HG03039 (cell line): ENCODE measurements around the gene AKAP10.
"Not testable (repeated sequence)": the region's sequence is repeated elsewhere in the genome, so short reads cannot be mapped to it uniquely, and the experiment has no call there.

Source experiments
- ATAC-seq: cut with Tn5 transposase; IDR thresholded peaks from one replicate; pipeline ENCODE4 v1.9.1; 2021; ENCODE audit warnings: mild to moderate bottlenecking, moderate library complexity; ENCODE audit not compliant: unreplicated experiment

The AKAP10 gene

DNA sequence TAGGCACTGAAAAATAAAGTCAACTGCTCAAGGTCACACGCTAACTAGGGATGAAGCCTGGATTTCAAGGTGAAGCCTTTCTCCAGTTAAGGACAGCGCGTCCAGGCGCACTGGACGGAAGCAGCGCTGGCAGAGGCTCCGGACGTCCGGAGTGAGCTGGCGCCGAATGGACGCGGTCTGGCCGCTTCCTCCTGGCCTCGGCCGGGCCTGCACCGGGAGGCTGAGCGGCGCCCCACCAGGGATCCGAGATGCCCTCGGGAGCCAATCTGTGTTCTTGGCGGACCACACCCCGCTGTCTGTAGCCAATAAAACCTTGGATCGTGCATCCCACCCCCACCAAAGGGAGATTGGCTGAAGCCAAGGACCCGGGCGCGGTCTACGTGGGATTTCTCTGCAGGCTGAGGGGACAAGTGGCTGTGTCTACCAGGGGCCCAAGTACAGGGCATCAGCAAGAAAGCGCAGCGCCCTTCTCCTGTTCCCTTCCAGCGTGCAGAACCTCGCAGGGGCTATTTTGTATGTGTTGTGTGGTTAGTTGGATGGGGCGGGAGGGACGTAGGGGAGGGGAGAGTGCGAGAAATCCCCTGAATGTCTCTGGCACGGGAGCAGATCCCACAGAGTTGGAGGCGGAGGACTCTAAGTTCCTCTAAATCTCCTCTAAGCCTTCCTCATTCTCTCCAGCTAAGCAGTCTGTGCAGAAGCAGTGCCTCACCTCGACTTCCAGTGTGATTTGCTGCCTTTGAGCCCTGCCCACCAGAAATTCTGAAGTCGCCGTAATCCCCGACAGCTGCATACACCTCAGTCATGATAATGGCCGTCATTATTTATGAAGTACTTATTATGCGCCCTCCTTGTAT lies 2.5 kb upstream of the AKAP10 start:
- no peak for ATAC-seq

DNA sequence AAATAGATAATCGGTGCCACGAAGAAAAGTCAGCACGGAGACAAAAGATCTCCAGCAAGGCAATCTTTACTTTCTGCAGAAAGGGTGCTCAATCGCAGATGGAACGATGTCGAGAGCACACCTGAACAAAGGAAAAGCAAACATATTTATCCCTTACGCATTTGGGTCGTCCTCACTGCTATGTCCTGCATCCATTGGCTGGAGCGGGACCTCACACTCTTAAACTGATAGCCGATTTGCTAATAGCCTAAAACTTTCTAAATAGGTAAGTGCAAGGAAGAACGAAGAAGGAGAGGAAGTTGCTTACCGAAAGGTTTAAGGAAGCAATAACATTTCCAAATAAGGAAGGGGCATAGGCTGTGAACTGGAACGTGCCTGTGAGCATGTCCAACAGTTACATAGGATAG lies 1.2 kb upstream of the AKAP10 start:
- ATAC-seq = no peak

DNA sequence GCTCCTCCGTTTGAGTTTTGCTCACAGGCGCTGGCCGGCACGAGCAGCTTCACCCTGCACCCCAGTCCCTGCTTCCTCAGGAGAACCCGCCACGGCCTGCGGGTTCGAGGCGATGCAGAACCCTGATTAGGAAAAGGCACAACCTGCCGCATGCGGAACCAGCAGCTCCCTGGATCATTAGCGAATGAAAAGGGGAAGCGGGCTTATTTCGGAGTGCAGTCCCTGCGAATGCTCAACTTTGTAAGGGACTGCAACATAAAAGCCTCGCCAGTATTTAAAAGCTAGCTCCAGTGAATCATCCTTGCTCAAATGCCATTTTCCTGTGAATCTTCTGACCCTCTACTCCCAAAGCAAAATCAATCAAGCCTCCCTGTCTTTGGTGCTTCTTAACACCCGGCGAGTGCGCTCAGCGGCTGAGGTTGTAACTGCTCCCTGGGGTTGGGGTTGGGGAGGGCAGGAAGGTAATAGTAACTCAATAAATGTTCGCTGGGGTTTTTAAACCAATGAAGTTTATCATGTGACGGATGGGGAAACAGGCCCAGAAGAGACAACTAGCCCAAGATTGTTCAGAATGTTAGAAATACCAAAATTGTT lies 678 bp upstream of the AKAP10 start:
- ATAC-seq = no peak

DNA sequence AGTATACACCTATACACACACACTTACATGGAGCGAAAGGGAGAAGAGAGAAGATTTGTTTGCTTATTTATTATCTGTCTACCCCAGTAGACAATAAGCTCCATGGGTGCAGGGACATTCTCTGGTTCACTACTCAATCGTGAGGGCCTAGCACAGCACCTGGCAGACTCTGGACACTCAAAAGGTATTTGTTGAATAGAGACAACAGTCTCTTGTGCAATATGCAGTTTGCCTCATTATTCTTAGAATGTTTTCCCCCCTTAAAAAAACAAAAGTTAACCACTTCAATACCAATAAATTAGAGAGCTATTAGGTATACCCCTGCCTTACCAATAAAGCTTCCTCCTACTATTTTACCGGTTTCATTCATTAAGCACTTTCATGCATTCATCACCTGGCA lies 2.0 kb downstream of the AKAP10 start:
- ATAC-seq = no peak

DNA sequence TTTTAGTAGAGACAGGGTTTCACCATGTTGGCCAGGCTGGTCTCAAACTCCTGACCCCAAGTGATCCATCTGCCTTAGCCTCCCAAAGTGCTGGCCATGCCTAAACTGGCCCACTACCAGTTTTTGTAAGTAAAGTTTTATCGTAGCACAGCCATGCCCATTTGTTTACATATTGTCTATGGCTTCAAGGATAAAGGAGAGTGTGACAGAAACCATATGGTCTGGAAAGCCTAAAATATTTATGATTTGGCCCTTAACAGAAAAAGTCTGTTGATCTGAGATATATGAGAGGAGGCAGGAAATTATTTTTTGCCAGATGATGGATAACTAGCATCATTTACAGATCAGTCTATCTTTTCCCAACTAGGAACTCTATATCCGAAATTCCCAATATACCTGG lies 4.5 kb downstream of the AKAP10 start:
- ATAC-seq = no peak

DNA sequence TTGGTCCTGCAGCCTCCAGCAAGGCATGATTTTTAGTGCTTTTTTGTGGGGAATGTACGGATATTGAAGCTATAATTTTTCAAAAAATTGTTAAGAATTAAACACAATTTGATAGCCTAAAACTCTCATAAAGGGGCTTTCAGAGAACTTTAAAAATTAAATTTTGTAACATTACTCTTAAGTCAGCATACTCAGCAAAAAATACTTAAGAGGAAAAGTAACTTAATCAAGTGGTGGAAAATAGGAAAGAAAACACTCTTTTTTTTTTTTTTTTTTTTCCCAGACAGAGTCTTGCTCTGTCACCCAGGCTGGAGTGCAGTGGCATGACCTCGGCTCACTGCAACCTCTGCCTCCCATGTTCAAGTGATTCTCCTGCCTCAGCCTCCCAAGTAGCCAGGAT lies 14.7 kb downstream of the AKAP10 start:
- ATAC-seq = not testable (repeated sequence)

DNA sequence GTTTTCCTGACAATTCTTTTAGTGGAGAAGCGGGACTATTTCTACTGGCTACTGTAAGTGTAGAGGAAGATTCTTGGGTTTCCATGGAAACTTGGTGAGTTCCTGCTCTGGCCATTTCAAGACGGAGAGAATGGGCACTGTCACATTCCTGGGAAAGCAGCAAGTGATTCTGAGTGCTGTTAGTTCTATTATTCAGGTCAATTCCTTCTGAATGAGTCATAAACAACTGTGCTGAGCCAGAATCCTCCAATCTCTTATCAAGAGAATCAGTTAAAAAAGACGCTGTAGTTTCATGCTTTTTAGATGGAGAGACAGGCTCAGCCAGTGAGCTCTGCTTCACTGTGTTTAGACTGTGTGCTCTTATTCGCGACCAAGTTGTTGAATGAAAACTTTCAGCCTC lies 19.6 kb downstream of the AKAP10 start:
- ATAC-seq = no peak

DNA sequence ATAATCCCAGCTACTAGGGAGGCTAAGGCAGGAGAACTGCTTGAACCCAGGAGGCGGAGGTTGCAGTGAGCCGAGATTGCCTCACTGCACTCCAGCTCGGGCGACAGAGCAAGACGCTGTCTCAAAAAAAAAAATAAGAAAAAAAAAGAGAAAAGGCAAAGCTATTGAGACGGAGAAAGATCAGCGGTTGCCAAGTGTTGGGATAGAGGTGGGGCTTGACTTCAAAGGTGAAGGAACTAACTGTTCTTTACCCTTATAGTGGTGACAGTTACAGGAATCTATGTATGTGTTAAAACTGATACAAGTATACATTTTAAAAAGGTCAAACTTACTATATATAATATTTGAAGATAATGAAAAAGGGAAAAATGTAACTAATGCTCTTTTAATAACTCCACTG lies 22.5 kb downstream of the AKAP10 start:
- no peak for ATAC-seq

DNA sequence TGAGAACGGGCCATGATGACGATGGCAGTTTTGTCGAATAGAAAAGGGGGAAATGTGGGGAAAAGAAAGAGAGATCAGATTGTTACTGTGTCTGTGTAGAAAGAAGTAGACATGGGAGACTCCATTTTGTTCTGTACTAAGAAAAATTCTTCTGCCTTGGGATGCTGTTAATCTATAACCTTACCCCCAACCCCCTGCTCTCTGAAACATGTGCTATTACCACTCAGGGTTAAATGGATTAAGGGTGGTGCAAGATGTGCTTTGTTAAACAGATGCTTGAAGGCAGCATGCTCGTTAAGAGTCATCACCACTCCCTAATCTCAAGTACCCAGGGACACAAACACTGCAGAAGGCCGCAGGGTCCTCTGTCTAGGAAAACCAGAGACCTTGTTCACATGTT lies 26.2 kb downstream of the AKAP10 start:
- ATAC-seq = not testable (repeated sequence)

DNA sequence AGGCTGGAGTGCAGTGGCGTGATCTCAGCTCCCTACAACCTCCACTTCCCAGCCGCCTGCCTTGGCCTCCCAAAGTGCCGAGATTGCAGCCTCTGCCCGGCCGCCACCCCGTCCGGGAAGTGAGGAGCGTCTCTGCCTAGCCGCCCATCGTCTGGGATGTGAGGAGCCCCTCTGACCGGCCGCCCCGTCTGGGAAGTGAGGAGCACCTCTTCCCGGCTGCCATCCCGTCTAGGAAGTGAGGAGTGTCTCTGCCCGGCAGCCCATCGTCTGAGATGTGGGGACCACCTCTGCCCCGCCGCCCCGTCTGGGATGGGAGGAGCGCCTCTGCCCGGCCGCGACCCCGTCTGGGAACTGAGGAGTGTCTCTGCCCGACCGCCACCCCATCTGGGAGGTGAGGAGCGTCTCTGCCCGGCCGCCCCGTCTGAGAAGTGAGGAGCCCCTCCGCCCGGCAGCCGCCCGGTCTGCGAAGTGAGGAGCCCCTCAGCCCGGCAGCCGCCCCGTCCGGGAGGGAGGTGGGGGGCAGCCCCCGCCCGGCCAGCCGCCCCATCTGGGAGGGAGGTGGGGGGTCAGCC lies 26.9 kb downstream of the AKAP10 start:
- not testable (repeated sequence) for ATAC-seq

DNA sequence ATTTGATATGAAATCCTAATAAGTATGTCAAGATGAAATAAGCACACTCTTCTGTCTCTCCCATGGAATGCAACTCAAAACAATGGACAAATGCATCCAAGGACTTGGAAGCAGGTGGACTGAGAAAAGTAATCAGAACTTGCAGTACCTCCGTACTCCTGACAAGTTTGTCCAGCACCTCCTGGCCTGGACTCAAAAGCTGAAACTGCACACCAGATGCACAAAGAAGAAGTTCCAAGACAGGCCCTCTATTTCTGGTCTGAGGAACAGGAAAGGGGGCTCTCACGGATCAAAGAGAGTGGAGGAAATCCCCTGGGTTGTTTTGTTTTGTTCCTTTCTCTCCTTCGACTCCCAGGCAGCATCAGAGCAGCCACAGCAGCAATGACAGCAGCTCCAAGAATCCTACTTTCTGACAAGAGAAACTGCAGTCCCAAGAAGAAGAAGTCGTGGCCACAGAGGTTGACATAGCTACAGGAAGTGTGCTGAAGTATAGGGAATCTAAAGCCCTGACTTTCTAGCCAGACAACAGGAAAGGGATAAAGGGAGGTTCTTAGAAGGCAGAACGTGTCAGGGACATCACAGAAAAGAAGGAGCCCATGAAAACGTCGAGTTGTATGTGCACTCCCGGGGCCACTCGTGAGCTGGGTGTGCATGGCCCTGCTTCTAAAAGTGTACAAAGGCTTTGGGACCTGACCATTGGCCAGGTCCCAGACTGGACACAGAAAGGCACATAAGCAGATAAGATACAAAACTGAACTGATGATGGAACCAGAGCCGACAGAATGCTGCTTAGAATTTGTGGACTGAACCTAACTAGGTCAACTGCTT lies 29.3 kb downstream of the AKAP10 start:
- ATAC-seq = no peak

DNA sequence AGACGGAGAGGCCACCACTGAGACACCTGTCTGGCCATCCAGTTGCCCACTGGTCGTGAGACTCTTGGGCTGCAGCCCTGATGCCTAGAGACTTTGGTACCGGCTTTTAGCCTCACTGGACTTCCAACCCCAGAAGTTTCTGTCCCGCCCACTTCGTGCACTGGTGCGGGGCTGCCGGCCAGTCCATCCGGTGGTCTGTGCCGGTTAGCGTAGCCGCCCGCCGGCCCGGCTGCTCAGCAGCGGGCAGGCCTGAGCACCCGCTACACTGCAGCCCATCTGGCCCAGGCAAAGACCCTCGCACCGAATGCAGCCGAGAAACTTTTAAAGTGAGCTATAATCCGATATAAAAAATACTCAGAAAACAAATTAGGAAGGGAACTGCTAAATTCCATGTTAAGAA lies 30.7 kb downstream of the AKAP10 start:
- no peak for ATAC-seq

DNA sequence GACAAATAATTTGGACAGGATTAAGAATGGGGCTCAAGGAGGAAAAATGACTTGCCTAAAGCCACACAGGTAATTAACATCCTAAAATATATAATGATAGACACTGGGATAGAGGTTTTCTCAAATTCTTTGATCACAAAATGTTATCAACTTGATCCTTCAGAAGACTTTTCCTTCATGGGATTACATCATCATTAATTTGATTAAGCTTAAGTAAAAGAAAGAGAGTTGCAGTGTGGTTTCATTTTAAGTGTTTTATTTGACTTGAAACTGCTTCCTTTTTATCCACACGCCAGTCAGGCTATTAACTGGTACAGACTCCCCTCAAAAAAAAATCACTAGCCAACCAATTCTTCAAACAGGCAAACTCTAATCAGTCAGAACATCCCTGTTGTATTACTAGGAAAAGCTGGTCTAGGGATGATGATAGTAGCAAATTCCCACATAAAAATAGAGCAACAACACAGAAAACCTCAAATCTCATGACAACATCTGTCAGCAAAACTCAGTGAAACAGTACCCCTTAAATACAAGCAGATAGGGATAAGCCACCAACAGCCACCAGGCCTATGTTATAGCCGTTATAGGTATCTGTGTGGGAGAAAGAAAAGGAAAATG lies 32.5 kb downstream of the AKAP10 start:
- no peak for ATAC-seq

DNA sequence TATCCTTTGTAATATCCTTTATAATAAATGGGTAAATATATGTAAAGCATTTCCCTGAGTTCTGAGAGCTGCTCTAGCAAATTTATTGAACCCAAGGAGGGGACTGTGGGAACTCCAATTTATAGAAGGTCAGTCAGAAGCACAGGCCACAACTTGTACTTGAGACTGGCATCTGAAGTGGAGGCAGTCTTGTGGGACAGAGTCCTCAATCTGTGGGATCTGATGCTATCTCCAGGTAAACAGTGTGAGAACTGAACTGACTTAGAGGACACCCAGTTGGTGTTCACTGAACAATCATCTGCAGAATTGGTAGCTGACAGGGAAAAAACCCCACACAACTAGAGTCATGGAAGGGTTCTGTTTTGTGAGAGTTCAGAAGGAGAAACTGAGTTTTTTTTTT lies 34.0 kb downstream of the AKAP10 start:
- ATAC-seq = no peak

DNA sequence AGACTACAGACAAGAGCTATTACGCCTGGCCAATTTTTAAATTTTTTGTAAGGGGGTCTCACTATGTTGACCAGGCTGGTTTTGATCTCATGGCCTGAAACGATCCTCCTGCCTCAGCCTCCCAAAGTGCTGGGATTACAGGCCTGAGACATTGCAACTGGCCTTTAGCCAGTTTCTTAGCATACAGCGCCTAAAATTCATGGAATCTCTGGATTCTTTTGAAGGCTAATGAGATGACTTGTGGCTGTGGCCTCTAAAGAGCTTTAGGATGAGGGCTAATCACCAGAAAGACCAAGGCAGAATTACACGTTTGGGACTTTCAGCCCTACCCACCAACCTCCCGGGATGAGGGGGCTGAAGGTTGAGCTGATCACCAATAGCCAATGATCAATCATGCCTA lies 34.6 kb downstream of the AKAP10 start:
- no peak for ATAC-seq

DNA sequence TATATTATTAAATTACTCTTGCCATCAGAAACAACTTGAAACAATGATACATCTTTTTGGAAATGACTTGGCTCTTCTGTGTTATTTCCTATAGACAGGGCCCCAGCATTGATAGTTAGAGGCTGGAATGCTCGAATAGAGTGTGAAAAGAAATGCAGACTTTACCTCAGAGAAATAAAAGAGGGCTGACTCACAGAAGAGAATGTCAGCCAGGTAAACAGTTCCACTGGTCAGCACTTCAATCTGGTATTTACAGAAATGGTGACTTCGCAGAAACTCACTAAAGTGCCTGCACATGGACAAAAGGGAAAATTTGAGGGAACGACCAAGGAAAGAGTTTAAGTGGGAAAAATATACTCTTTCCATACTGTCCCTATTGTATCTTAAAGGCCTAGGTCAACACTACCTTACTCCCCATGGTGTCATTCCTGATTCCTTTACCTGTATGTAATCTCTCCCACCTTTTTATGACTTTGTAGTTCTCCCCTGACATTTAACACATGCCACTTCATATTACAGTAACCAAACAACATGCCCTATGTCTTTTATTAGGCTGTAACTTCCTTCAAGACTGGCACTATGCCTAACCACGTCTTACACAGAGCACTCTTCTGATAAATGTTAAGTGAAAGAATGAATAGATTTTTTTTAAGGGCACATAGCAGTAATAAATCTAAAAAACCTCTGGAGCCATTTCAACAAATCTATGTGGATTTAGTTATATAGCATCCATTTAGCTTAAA lies 36.7 kb downstream of the AKAP10 start:
- ATAC-seq = no peak

DNA sequence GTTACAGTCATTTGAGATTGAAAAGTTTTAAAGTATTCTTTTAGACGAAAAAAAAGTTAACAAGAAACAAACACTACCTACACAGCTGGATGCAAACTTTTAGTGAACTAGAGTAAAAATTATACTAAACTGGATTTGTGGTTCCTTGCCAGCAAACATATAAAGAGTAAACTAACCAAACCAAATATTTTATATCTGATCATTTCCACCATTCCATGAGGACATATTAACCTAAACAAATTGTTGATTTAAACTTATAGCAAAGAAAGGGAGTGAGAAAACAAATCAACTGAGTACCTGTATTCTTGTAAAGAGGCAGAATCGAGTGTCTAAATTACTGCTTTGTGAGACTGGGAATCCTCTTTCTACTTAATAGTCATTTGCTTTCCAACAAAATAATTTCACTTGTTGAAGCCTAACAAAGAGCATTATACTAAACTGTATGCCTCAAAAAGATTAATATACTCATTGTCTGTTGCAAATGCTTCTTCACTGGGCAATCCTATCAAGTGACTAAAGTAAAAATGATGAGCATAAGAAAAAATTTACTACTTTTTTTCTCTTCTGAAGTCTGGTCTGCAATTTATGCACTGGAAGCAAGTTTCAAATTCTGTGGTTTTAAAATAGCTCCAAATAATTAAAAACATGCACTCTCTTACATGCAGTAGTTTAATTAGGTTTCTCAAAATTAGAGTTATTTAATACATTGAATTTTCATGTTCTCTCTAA lies 37.5 kb downstream of the AKAP10 start:
- no peak for ATAC-seq

DNA sequence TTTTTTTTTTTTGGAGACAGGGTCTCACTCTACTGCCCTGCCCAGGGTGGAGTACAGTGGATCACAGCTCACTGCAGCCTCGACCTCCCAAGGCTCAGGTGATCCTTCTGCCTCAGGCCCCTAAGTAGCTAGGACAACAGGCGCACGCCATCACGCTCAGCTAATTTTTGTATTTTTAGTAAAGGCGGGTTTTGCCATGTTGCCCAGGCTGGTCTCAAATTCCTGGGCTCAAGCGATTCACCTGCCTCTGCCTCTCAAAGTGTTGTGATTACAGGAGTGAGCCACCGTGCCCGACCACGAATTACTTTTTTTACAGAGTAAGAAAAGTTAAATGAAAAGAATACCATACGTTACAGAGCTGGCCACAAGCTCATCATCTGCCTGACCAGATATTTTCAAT lies 38.9 kb downstream of the AKAP10 start:
- ATAC-seq = no peak

DNA sequence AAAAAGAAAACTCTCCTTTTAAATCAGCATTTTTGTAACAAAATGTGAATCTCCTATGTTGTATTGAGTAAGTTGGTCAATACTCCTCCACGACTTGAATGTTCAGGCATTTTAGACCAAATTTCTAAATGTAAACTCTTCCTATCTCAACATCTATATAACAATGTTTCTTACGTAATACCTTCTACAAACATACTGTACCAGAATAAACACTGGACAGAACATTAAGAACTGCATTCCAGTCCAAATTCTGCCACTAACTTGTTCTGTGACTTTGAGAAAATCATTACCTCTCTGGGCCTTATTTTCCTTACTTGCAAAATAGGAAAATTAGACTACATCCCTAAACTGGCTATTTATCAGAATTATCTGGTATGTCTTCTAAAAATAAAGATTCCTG lies 40.1 kb downstream of the AKAP10 start:
- ATAC-seq = no peak

DNA sequence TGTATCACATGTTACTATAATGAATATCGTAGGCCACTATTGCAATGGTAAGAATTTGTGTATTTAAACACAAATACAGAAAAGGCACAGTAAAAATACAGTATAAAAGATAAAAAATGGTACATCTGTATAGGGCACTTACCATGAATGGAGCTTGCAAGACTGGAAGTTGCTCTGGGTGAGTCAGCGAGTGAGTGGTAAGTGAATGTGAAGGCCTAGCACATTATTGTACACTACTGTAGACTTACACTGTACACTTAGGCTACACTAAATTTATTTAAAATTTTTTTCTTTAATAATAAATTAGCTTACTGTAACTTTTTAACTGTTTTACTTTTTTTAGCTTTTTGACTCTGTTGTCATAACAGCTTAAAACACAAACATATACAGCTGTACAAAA lies 42.5 kb downstream of the AKAP10 start:
- ATAC-seq = no peak
